Hypothalamus (tissue), 51 donors: ENCODE data around the gene SYNPO2.

Experiments
- DNase-seq, 51 donors: peaks; one replicate each; lab custom pipeline; 2025; lab: John Stamatoyannopoulos, UW

The SYNPO2 gene

GRCh38 chr4:118881512-118882146, 7.0 kb upstream of the SYNPO2 start:
- DNase-seq, result no peak

DNA sequence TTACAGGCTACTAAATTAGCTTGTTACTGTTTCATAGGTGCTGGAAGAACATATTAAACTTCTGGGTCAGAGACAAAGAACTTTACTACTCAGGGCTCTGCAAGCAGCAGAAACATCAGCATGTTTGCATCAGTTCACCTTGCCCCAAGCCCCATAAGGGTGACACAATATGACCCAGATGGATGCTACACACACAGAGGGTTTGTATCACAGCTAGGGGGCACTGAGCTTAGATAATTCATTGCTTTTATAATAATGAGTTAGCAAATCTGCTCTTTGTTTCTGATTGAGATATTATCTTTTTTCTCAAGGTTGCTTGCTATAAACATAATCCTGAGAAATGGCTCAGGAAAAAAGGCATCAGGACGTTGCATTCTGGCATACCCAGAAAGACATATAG, 4.8 kb upstream of the SYNPO2 start:
- no peak for DNase-seq

- no peak for DNase-seq
Measured at GRCh38 chr4:118884716-118885115, 3.9 kb upstream of the SYNPO2 start.

DNA sequence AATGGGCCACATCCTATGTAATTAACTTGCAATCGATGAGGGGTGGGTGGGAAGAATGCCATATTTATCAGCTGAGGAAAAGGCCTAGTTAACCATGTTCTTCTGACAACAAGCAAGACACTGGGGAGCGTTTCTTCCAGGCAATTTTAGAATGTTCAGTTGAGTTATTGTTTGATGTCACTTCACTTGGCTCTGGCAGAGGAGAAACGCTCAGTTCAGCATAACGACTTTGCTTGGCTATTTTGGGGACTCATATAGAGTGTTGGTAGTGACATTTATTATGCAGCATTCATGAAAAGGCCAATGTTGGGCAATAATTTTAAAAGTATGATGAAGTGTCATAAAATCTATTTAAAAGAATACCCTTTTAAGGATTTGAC, 648 bp downstream of the SYNPO2 start:
- DNase-seq, result no peak

GRCh38 chr4:118894034-118894433, 5.4 kb downstream of the SYNPO2 start:
- DNase-seq, result no peak

DNA sequence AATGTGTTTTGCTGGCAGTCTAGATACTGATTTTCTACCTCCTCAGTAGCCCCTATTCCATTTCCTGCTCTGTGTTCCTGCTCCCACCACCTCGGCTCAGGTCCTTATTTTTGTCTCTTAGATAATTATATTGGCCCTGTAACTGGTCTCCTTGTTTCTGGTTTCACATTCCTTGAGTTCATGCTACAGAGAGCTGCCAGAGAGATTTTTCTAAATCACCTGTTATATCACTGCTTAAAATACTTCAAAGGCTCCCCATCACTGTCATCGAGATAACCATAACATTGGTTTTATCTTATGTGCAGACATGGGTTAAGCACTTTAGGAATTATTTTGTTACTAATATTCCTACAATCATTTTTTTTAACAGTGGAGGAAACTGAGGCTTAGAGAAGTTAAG, 9.6 kb downstream of the SYNPO2 start:
- no peak for DNase-seq

- DNase-seq, result no peak
Measured at GRCh38 chr4:118898684-118899138, 10.1 kb downstream of the SYNPO2 start.

GRCh38 chr4:118904418-118904817, 15.8 kb downstream of the SYNPO2 start:
- no peak for DNase-seq

DNA sequence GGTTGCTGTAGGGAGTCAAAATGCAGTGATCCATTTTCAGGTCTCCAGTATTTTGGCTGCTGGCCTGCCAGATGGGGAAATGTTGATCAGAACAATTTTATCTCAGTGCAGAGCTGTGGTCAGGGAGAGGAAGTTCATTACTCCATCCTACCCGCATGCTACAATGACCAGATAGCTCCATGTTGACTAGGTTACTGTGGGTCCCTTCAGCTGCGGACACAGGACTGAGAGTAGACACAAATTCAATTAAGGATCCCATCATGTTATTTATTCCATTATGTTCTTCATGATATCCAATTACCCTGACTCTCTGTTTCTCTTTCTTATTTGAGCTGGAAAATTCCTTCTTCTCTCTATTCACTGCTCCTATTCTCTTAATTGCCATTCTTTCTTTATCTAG, 16.3 kb downstream of the SYNPO2 start:
- DNase-seq, result no peak

GRCh38 chr4:118905566-118905965, 16.9 kb downstream of the SYNPO2 start:
- DNase-seq, result no peak

DNA sequence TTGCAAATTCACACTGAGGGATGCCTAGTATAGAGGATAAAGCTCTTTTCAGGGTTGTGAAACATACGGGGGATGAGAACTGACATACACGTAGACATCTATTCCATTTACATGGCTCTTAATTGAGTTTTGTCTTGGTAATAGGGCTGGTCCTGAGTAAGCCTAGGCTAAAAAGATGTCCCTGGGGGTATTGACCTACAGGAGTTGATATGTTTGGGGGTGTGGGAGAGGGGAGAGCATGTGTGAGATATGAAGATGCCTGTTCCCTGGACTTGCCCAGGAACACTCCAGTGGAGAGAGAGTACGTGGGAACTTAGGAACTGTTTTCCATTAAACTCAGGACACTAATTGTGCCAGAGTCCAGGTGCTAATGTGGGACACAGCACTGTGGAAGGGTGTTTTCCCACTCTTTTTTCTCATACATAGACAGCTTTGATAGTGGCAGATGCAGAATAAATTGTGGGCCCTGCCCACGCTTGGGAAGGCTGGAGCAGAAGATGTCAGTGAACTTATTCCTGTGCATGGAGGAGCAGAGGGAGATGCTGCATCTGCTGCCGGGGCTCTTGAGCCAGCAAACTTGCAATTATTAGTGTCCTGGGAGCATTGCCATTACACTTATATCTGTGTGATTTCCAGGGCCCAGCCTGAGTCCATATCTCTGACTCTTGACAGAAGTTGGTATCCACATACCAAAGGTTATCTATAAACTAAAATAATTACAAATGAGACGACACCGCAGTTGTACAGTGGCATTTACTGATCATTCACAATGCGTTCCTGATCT, 20.7 kb downstream of the SYNPO2 start:
- DNase-seq, result no peak

DNA sequence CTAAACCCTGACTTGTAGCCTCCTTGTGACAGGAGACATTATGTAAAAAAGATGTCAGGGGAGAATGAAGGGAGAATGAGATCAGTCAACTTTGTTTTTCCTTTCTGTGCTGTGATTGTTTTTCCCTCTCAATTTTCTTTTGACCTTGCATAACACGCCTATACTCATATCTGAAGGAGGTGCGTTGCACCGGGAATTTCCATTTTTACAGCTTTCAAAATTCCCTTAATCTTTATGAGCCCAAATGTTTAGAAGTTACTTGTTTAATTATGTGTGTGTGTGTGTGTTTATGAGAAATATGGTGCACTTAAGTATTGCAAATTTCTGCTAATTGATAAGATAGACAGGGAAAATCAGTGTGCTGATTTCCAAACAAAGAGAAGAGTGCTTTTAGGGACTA, 21.6 kb downstream of the SYNPO2 start:
- DNase-seq, result no peak

- DNase-seq, result no peak
Measured at GRCh38 chr4:118911238-118911703, 22.6 kb downstream of the SYNPO2 start.

DNA sequence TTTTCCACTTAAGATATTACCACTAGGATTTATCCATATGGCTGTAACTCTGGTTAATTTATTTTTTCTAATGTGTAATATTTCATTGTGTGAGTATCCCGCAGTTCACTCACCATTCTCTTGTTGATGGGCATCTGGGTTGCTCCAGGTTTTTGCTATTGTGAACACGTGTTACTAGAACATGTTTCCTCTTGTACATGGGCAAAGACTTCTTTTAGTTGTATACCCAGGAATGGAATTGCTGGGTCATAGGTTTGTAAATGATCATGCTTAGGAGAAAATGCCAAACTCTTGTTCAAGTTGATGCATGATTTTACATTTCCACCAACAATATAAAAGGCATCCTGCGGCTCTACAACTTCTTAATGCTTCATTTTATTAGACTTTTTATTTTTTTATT, 26.8 kb downstream of the SYNPO2 start:
- DNase-seq, result no peak

GRCh38 chr4:118916691-118917289, 28.1 kb downstream of the SYNPO2 start:
- no peak for DNase-seq

DNA sequence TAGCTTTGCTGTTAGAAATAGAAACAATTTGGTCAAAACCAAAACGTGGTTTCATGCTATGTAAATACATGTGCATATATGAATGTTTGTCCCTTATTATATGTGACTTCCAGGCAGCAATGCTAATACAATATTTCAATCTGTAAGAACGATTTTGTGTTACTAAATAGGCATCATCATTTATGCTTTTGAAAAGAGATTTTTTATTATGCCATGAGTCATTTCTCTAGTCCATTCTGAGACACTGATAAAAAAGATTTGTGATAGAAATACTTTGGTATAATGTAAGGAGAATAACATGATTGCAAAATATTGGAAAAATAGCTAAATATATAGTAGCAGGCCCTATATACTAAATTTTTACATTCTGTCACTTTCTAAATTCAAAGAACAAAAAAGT, 28.9 kb downstream of the SYNPO2 start:
- DNase-seq, result no peak

- DNase-seq, result no peak
Measured at GRCh38 chr4:118918388-118918787, 29.7 kb downstream of the SYNPO2 start.

- DNase-seq, result no peak
Measured at GRCh38 chr4:118920247-118920646, 31.6 kb downstream of the SYNPO2 start.

- no peak for DNase-seq
Measured at GRCh38 chr4:118921786-118922185, 33.1 kb downstream of the SYNPO2 start.

- no peak for DNase-seq
Measured at GRCh38 chr4:118923891-118924290, 35.2 kb downstream of the SYNPO2 start.

DNA sequence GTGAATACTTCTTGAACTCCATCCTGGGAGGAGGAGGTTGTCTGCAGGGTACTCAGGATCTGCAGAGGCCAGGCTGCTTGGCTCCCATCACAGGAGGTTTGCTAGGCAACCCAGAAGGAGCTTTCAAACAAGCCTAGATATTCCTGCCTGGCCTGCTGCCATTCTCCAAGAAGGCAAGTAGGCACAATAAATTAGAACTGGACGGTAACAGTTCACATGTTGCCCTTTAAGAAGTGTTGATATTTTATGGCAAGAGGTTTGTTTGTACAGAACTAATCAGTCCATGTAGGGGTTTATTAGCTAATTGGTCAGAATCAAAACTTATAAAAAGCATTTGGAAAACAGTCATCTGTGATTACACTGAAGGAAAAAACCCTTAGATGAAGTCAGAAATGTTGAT, 39.3 kb downstream of the SYNPO2 start:
- peak in 27 of 51 donors; percentile 1 to 63 (median 20) for DNase-seq

DNA sequence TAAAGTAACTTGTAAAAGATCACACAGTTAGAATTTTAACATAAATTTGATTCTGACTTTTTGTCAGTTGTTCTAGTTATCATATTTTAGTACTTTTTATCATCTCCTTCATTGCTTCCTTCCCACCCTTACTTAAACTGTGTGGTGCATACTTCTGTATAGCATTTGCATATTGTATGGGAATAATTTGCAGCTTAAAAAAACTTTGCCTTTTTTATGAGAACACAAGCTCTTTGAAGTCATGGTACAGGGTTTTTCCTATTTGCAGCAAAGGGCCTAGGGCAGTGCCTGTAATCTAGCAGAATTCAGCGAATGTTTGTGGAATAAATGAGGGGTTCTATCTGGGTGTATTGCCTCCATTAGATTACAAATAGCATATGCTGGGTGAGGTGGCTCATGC, 41.6 kb downstream of the SYNPO2 start:
- DNase-seq, result no peak
